HG02610 (cell line): ENCODE data around the gene SPG7.

ENCODE experiments used
- ATAC-seq: cut with Tn5 transposase; IDR thresholded peaks from one replicate; pipeline ENCODE4 v1.9.1; 2021; ENCODE audit warnings: mild to moderate bottlenecking, moderate library complexity; ENCODE audit not compliant: unreplicated experiment

Gene SPG7

GRCh38 chr16:89545831-89546574 is 37.8 kb downstream of the SPG7 start:
- ATAC-seq: no peak

- no peak for ATAC-seq
These were observed 38.6 kb downstream of the SPG7 start for GRCh38 chr16:89546781-89547180.

GRCh38 chr16:89547291-89547690 is 39.1 kb downstream of the SPG7 start:
- no peak for ATAC-seq

- no peak for ATAC-seq
These were observed 39.7 kb downstream of the SPG7 start for GRCh38 chr16:89547860-89548259.

GRCh38 chr16:89548344-89549006 is 40.3 kb downstream of the SPG7 start:
- ATAC-seq: no peak

- no peak for ATAC-seq
These were observed 41.0 kb downstream of the SPG7 start for GRCh38 chr16:89549007-89549700.

- ATAC-seq: no peak
These were observed 42.3 kb downstream of the SPG7 start for GRCh38 chr16:89550421-89551007.

- ATAC-seq: no peak
These were observed 44.1 kb downstream of the SPG7 start for GRCh38 chr16:89552329-89552728.

GRCh38 chr16:89552913-89553312 is 44.7 kb downstream of the SPG7 start:
- ATAC-seq: no peak

- ATAC-seq: no peak
These were observed 45.5 kb downstream of the SPG7 start for GRCh38 chr16:89553733-89554132.

- no peak for ATAC-seq
These were observed 46.1 kb downstream of the SPG7 start for GRCh38 chr16:89554343-89554742.

- no peak for ATAC-seq
These were observed 47.1 kb downstream of the SPG7 start for GRCh38 chr16:89555265-89555664.

- ATAC-seq: no peak
These were observed 47.6 kb downstream of the SPG7 start for GRCh38 chr16:89555780-89556179.

GRCh38 chr16:89556750-89557689 is 48.8 kb downstream of the SPG7 start:
- no peak for ATAC-seq

- no peak for ATAC-seq
These were observed 49.7 kb downstream of the SPG7 start for GRCh38 chr16:89557690-89558490.

- ATAC-seq: peak; percentile 87
These were observed 52.4 kb downstream of the SPG7 start, which contains the start of gene RPL13 for GRCh38 chr16:89560378-89561141. Gene RPL13, plus strand, starts transcription at chr16:89560682. Its CDS starts 278 bp downstream, at chr16:89560960.

- ATAC-seq: no peak
These were observed 53.1 kb downstream of the SPG7 start for GRCh38 chr16:89561142-89561883.
